ENCODE results near the gene CFAP299. TPM values are rescaled to one million over a fixed set of nuclear protein-coding genes. Genes with fewer than 3 reads are reported as not detected.
"Not testable (repeated sequence)": the region's sequence is repeated elsewhere in the genome, so short reads cannot be mapped to it uniquely, and the experiment has no call there.

Gene CFAP299
- total RNA-seq, 1 experiment from 2014 or later, result not detected

DNA sequence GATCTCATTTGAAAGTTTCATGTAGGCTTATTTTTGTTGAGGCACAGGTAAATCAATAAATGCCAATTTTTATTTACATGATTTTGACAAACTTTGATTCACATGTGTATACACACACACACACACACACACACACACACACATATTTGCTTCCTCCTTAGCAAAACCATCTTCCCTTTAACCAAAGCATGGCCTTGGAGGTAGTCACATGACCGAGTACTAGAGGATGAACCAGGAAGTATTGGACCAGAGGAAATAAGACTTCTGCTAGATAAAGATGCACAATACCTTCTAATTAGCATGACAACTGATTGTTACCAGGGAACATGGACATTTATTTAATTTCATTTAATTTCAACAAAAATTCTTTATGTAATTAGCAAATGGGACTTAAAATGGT lies 23.4 kb upstream of the CFAP299 start:
- H3K36me3 ChIP-seq (ENCODE audit: low read depth), result no peaks in the 10 kb centered on the region
- H3K4me1 ChIP-seq (replicated peaks; ENCODE audit: insufficient read depth), result no peaks in the 10 kb centered on the region
- no peaks in the 10 kb centered on the region for H3F3A ChIP-seq (ENCODE audit: insufficient read depth, low read depth)
- TF ChIP-seq, protein P1, sequence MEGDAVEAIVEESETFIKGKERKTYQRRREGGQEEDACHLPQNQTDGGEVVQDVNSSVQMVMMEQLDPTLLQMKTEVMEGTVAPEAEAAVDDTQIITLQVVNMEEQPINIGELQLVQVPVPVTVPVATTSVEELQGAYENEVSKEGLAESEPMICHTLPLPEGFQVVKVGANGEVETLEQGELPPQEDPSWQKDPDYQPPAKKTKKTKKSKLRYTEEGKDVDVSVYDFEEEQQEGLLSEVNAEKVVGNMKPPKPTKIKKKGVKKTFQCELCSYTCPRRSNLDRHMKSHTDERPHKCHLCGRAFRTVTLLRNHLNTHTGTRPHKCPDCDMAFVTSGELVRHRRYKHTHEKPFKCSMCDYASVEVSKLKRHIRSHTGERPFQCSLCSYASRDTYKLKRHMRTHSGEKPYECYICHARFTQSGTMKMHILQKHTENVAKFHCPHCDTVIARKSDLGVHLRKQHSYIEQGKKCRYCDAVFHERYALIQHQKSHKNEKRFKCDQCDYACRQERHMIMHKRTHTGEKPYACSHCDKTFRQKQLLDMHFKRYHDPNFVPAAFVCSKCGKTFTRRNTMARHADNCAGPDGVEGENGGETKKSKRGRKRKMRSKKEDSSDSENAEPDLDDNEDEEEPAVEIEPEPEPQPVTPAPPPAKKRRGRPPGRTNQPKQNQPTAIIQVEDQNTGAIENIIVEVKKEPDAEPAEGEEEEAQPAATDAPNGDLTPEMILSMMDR (conservative IDR thresholded peaks at IDR 0.05), result no peak
- TF ChIP-seq EZH2 (IDR thresholded peaks at IDR 0.05; ENCODE audit: low read depth), result no peak
- no peaks in the 10 kb centered on the region for H3K9me3 ChIP-seq (ENCODE audit: insufficient read depth, low read depth)
- no peak for DNase-seq
- H3K27ac ChIP-seq, result no peak overlapping the region
- no TSS peak for BruUV-seq (replicated peaks)
- ChIA-PET POLR2A (ENCODE audit: unreplicated experiment) (no interaction called here), CTCF (no interaction called here)
- no peaks in the 10 kb centered on the region for H3K79me2 ChIP-seq (ENCODE audit: low read depth)
- no peaks in the 10 kb centered on the region for H4K20me1 ChIP-seq (ENCODE audit: insufficient read depth)
- H3K4me2 ChIP-seq, result no peak overlapping the region
- intact Hi-C loops (cut with micrococcal nuclease; ENCODE audit: unreplicated experiment), result no loop called here
- H3K9me2 ChIP-seq (ENCODE audit: insufficient read depth), result no peaks in the 10 kb centered on the region
- no peak overlapping the region for H3K4me3 ChIP-seq
- H2AFZ ChIP-seq, result no peak overlapping the region
- no peaks in the 10 kb centered on the region for H3K27me3 ChIP-seq (ENCODE audit: insufficient read depth, low read depth)

DNA sequence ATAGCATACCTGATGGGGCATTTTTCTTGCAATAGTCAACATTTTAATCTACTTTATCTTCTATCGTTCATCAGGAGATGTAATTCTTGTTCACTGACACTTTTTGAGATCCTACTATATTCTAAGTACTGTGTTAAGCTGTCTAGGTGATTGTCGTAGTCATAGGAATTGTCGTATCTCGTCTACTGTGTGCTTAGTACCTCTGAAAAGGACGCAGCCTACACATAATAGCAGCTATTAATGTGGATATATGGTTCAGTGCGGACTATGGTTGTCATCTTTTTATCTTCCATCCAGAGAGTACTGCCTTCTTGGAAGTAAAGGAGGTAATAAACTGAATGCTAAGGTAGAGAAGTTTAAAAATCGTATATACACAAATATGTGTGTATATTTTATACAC lies 21.9 kb upstream of the CFAP299 start:
- intact Hi-C loops (cut with micrococcal nuclease; ENCODE audit: unreplicated experiment), result no loop called here
- POLR2A ChIA-PET (ENCODE audit: unreplicated experiment), result no interaction called here

DNA sequence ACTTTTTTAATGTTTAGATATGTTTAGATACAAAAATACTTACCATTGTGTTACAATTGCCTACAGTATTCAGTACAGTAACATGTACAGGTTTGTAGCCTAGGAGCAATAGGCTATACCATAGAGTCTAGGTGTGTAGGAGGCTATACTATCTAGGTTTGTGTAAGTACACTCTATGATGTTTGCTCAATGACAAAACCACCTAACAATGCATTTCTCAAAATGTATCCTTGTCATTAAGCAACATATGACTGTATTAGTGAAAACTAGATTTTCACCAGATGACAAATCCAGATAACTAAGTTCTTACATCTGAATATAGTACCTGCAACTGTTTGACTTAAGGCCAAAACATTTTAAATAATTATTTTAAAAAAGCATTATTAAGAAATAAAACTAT lies 19.7 kb upstream of the CFAP299 start:
- intact Hi-C loops (cut with micrococcal nuclease; ENCODE audit: unreplicated experiment); BruUV-seq (replicated peaks); H4K20me1 ChIP-seq (ENCODE audit: insufficient read depth); H3F3A ChIP-seq (ENCODE audit: insufficient read depth, low read depth); H2AFZ ChIP-seq; H3K4me2 ChIP-seq; H3K79me2 ChIP-seq (ENCODE audit: low read depth); CTCF ChIA-PET; H3K4me3 ChIP-seq; H3K27me3 ChIP-seq (ENCODE audit: insufficient read depth, low read depth); H3K27ac ChIP-seq; POLR2A ChIA-PET (ENCODE audit: unreplicated experiment); H3K4me1 ChIP-seq (replicated peaks; ENCODE audit: insufficient read depth); H3K9me2 ChIP-seq (ENCODE audit: insufficient read depth); H3K9me3 ChIP-seq (ENCODE audit: insufficient read depth, low read depth); H3K36me3 ChIP-seq (ENCODE audit: low read depth); DNase-seq: not testable (repeated sequence)

More for the DNA sequence above, 21.9 kb upstream of the CFAP299 start:
- no peak for DNase-seq
- H3K36me3 ChIP-seq (ENCODE audit: low read depth), result no peaks in the 10 kb centered on the region
- H3K4me1 ChIP-seq (replicated peaks; ENCODE audit: insufficient read depth), result no peaks in the 10 kb centered on the region
- no peak overlapping the region for H2AFZ ChIP-seq
- H3K9me2 ChIP-seq (ENCODE audit: insufficient read depth), result no peaks in the 10 kb centered on the region
- no peak for TF ChIP-seq EZH2 (IDR thresholded peaks at IDR 0.05; ENCODE audit: low read depth)
- TF ChIP-seq, protein P1 (conservative IDR thresholded peaks at IDR 0.05), result no peak
- no peak overlapping the region for H3K4me3 ChIP-seq
- BruUV-seq (replicated peaks), result no TSS peak
- no peak overlapping the region for H3K27ac ChIP-seq
- H3K9me3 ChIP-seq (ENCODE audit: insufficient read depth, low read depth), result no peaks in the 10 kb centered on the region
- CTCF ChIA-PET, result no interaction called here
- no peaks in the 10 kb centered on the region for H3F3A ChIP-seq (ENCODE audit: insufficient read depth, low read depth)
- H4K20me1 ChIP-seq (ENCODE audit: insufficient read depth), result no peaks in the 10 kb centered on the region
- no peaks in the 10 kb centered on the region for H3K27me3 ChIP-seq (ENCODE audit: insufficient read depth, low read depth)
- H3K4me2 ChIP-seq, result no peak overlapping the region
- H3K79me2 ChIP-seq (ENCODE audit: low read depth), result no peaks in the 10 kb centered on the region

DNA sequence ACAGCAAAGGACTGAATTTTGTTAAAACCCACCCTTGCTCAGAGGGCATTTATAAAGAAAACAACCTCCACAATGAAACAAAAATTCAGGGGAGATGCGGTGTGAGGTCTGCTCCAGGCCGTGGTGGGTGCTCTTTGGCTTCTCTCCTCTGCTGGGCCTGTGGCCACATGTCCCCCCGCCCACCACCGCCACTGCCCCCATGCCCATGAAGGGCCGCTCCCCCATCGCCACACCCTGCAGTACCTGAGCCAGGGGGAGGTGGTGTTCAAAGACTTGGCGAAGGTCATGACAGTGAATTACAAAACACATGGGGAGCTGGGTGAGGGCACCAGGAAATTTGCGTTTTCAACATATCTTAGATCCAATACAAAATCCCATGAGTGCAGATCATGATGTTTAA lies 14.2 kb upstream of the CFAP299 start:
- H3K9me3 ChIP-seq (ENCODE audit: insufficient read depth, low read depth), result no peaks in the 10 kb centered on the region
- H3K4me3 ChIP-seq, result no peak overlapping the region
- H4K20me1 ChIP-seq (ENCODE audit: insufficient read depth), result no peaks in the 10 kb centered on the region
- H3K27me3 ChIP-seq (ENCODE audit: insufficient read depth, low read depth), result no peaks in the 10 kb centered on the region
- no peak overlapping the region for H3K27ac ChIP-seq
- H3K4me2 ChIP-seq, result no peak overlapping the region
- ChIA-PET POLR2A (ENCODE audit: unreplicated experiment) (no interaction called here), CTCF (no interaction called here)
- H3K36me3 ChIP-seq (ENCODE audit: low read depth), result no peaks in the 10 kb centered on the region
- no peak overlapping the region for H2AFZ ChIP-seq
- no peaks in the 10 kb centered on the region for H3K4me1 ChIP-seq (replicated peaks; ENCODE audit: insufficient read depth)
- intact Hi-C loops (cut with micrococcal nuclease; ENCODE audit: unreplicated experiment), result loop anchor here (5.0 kb wide), 1 partner anchor 99 kb away; no protein-coding TSS in a partner anchor
- H3K9me2 ChIP-seq (ENCODE audit: insufficient read depth), result no peaks in the 10 kb centered on the region
- no TSS peak for BruUV-seq (replicated peaks)
- no peak for TF ChIP-seq EZH2 (IDR thresholded peaks at IDR 0.05; ENCODE audit: low read depth)
- TF ChIP-seq, protein P1 (conservative IDR thresholded peaks at IDR 0.05), result no peak
- no peaks in the 10 kb centered on the region for H3F3A ChIP-seq (ENCODE audit: insufficient read depth, low read depth)
- no peaks in the 10 kb centered on the region for H3K79me2 ChIP-seq (ENCODE audit: low read depth)
- no peak for DNase-seq
